Fibroblast of lung (primary cell): Measurements from ENCODE around the gene FABP2.

ENCODE experiments used
- EZH2 ChIP-seq: IDR thresholded peaks from 2 replicates; pipeline ENCODE4 v1.5.1; 2012; ENCODE audit warnings: low read length, control low read depth, mild to moderate bottlenecking; ENCODE audit errors: missing control alignments
- TF ChIP-seq, protein P1 (sequence below), 2 donors: IDR thresholded peaks in 1 of 2; conservative IDR thresholded peaks in 1 of 2; 1 replicate in 1 of 2; 2 replicates in 1 of 2; pipeline ENCODE4 v1.5.1; 2011 to 2012; ENCODE audit warnings: low read length in 2 of 2, control low read depth in 1 of 2, inconsistent platforms in 1 of 2, low read depth in 1 of 2, mild to moderate bottlenecking in 1 of 2

DNA sequence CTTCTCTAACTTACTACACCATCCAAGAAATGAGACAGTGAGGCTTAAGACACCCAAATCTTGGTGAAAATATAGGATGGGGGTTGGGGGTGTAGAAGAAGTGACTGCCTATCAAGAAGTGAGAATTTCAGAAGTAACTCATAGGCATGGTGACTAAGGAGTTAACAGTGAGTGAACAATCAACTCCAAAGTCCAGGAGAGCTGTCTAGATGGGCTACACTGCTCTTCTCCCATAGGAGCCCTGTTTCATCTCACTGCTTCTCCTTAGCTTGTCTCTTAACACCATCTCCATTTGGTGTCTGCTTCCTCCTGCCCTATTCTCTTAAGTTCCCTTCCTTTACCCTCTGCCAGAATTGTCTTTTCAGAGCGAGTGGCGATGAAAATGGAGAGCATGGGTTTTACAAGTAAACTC lies 22.7 kb downstream of the FABP2 start:
- TF ChIP-seq, protein P1, sequence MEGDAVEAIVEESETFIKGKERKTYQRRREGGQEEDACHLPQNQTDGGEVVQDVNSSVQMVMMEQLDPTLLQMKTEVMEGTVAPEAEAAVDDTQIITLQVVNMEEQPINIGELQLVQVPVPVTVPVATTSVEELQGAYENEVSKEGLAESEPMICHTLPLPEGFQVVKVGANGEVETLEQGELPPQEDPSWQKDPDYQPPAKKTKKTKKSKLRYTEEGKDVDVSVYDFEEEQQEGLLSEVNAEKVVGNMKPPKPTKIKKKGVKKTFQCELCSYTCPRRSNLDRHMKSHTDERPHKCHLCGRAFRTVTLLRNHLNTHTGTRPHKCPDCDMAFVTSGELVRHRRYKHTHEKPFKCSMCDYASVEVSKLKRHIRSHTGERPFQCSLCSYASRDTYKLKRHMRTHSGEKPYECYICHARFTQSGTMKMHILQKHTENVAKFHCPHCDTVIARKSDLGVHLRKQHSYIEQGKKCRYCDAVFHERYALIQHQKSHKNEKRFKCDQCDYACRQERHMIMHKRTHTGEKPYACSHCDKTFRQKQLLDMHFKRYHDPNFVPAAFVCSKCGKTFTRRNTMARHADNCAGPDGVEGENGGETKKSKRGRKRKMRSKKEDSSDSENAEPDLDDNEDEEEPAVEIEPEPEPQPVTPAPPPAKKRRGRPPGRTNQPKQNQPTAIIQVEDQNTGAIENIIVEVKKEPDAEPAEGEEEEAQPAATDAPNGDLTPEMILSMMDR (conservative IDR thresholded peaks at IDR 0.05 in 1 of 2, IDR thresholded peaks at IDR 0.05 in 1 of 2; ENCODE audit: low read depth in 1 of 2, low read length in 2 of 2), result no peak
- no peak for TF ChIP-seq EZH2
